ENCODE data around the gene SIPA1. TPM values are rescaled to one million over a fixed set of nuclear protein-coding genes. Genes with fewer than 3 reads are reported as not detected.

Gene SIPA1
- total RNA-seq, 1 experiment from 2014 or later, result 65.4 TPM

- no peaks in the 10 kb centered on the region; the same call in 1 of the 2 replicates for H3K27me3 Mint-ChIP-seq (ENCODE audit: low read depth)
- no peak overlapping the region for H3K4me3 Mint-ChIP-seq
- peaks cover 8% of the 10 kb centered on the region for H3K4me1 Mint-ChIP-seq
- ChIA-PET POLR2A (no interaction called here), CTCF (interaction anchor here (0.6 to 0.8 kb wide), 2 partner anchors 27 to 269 kb away, joined by 3 read pairs; partner anchors contain the start of gene FIBP)
- H3K36me3 Mint-ChIP-seq, result peaks cover 16% of the 10 kb centered on the region
- H3K27ac Mint-ChIP-seq, result no peak overlapping the region
- DNase-seq (ENCODE audit: low spot score) (no peak), ATAC-seq (no peak)
- H3K9me3 Mint-ChIP-seq, result no peaks in the 10 kb centered on the region
- no peak for TF ChIP-seq ZNF121 (CRISPR knock-in tag; IDR thresholded peaks at IDR 0.05)
- no peak for TF ChIP-seq USF1 (CRISPR knock-in tag; IDR thresholded peaks at IDR 0.05)
- TF ChIP-seq ZNF317 (CRISPR knock-in tag; IDR thresholded peaks at IDR 0.05; ENCODE audit: borderline replicate concordance, low read depth), result no peak
- no peak for TF ChIP-seq USF2 (CRISPR knock-in tag; IDR thresholded peaks at IDR 0.05)
- no peak for TF ChIP-seq TEAD4 (CRISPR knock-in tag; IDR thresholded peaks at IDR 0.05)
- TF ChIP-seq PRRX2 (CRISPR knock-in tag; IDR thresholded peaks at IDR 0.05), result no peak
- TF ChIP-seq E2F4 (CRISPR knock-in tag; IDR thresholded peaks at IDR 0.05; ENCODE audit: borderline replicate concordance, low read depth), result no peak
- TF ChIP-seq GRHL2 (CRISPR knock-in tag; IDR thresholded peaks at IDR 0.05; ENCODE audit: insufficient replicate concordance, severe bottlenecking), result no peak
- no peak for TF ChIP-seq AFF4 (CRISPR knock-in tag; IDR thresholded peaks at IDR 0.05; ENCODE audit: borderline replicate concordance)
- TF ChIP-seq NR1H2 (CRISPR knock-in tag; IDR thresholded peaks at IDR 0.05), result no peak
- no peak for TF ChIP-seq ZNF671 (CRISPR knock-in tag; IDR thresholded peaks at IDR 0.05)
- TF ChIP-seq ERG (CRISPR knock-in tag; IDR thresholded peaks at IDR 0.05), result no peak
- no peak for TF ChIP-seq FOXJ3 (CRISPR knock-in tag; IDR thresholded peaks at IDR 0.05; ENCODE audit: borderline replicate concordance)
- no peak for TF ChIP-seq SP1 (CRISPR knock-in tag; conservative IDR thresholded peaks at IDR 0.05)
- no peak for TF ChIP-seq ZNF219 (CRISPR knock-in tag; IDR thresholded peaks at IDR 0.05; ENCODE audit: borderline replicate concordance)
- no peak for TF ChIP-seq ZMAT4 (CRISPR knock-in tag; IDR thresholded peaks at IDR 0.05)
Measured at GRCh38 chr11:65618763-65619162, 19.1 kb upstream of the SIPA1 start.

- DNase-seq (ENCODE audit: low spot score), result no peak
- no peak overlapping the region; the same call in 1 of the 2 replicates for H3K27ac Mint-ChIP-seq
- ChIA-PET POLR2A (no interaction called here), CTCF (interaction anchor here (0.8 kb wide), 1 partner anchor 28 kb away, joined by 3 read pairs; no protein-coding TSS in a partner anchor)
- H3K9me3 Mint-ChIP-seq, result no peaks in the 10 kb centered on the region
- peaks cover 19% of the 10 kb centered on the region for H3K36me3 Mint-ChIP-seq
- ATAC-seq, result no peak
- no peak overlapping the region for H3K4me3 Mint-ChIP-seq
- peaks cover 8% of the 10 kb centered on the region for H3K4me1 Mint-ChIP-seq
- no peaks in the 10 kb centered on the region; the same call in 1 of the 2 replicates for H3K27me3 Mint-ChIP-seq (ENCODE audit: low read depth)
- TF ChIP-seq GRHL2 (CRISPR knock-in tag; IDR thresholded peaks at IDR 0.05; ENCODE audit: insufficient replicate concordance, severe bottlenecking) (no peak), JAZF1 (CRISPR knock-in tag; IDR thresholded peaks at IDR 0.05) (no peak), PRRX2 (CRISPR knock-in tag; IDR thresholded peaks at IDR 0.05) (no peak), ETV6 (CRISPR knock-in tag; IDR thresholded peaks at IDR 0.05) (no peak), ZNF532 (CRISPR knock-in tag; IDR thresholded peaks at IDR 0.05; ENCODE audit: borderline replicate concordance) (no peak), GTF2I (CRISPR knock-in tag; conservative IDR thresholded peaks at IDR 0.05) (no peak), NR3C1 (CRISPR knock-in tag; conservative IDR thresholded peaks at IDR 0.05; ENCODE audit: low read depth) (no peak), ZBTB21 (CRISPR knock-in tag; IDR thresholded peaks at IDR 0.05; ENCODE audit: borderline replicate concordance) (no peak)
Measured at GRCh38 chr11:65619281-65619928, 18.5 kb upstream of the SIPA1 start.

Measured in WTC11 (cell line).